ENCODE measurements around the gene CENPL. TPM values are rescaled to one million over a fixed set of nuclear protein-coding genes. Genes with fewer than 3 reads are reported as not detected.

CENPL gene
- total RNA-seq, 4 donors from 2014 or later = 3.2 to 8.5 (median 5.6) TPM

DNA sequence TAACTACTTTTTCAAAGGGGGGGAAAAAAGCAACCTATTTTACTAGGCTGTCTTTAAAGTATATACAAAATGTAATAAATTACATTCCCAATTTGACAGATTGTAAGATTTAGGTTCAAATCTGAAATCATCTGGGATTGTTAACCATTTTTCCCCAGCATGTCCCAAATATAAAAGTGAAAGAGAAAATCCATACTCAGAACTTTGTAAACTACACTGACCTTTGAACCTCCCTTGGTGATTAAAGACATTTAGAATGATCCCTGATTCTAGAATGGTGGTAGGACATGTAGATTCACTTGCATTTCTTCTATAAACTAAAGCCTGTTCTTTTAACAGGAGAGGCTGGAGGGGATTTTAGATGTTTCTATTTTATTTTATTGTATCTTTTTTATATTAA is 70.9 kb downstream of the CENPL start:
- H3K36me3 ChIP-seq = peaks cover 67% of the 10 kb centered on the region
- DNase-seq (ENCODE audit: low spot score in 2 of 2) = no peak
- H3K9me3 ChIP-seq = no peaks in the 10 kb centered on the region
- no peak overlapping the region for H3K27ac ChIP-seq
- no peaks in the 10 kb centered on the region for H3K27me3 ChIP-seq
- H3K4me1 ChIP-seq = no peaks in the 10 kb centered on the region
- H3K4me3 ChIP-seq = no peak overlapping the region
- TF ChIP-seq POLR2A (IDR thresholded peaks at IDR 0.05) (no peak), EP300 (IDR thresholded peaks at IDR 0.05) (no peak), CTCF (IDR thresholded peaks at IDR 0.05) (no peak), POLR2AphosphoS5 (IDR thresholded peaks at IDR 0.05) (no peak)

Other genes with a start within 250 kb of the CENPL start
- gene SLC9C2, start 221.8 kb downstream of the CENPL start, total RNA-seq = not detected
- gene TEX50, start 189.5 kb downstream of the CENPL start, total RNA-seq = not detected
- not detected for gene ANKRD45, start 155.0 kb downstream of the CENPL start, total RNA-seq
- 10 to 100 TPM; 26.3 to 34.2 (median 29.4) TPM for gene KLHL20, start 109.9 kb downstream of the CENPL start, total RNA-seq
- gene DARS2, start 210 bp downstream of the CENPL start, total RNA-seq = 10 to 100 TPM in 1 of 4 donors, 1 to 10 TPM in 3; 7.1 to 13.7 (median 9.4) TPM
- 100 to 1,000 TPM; 344 to 508 (median 411) TPM for gene GAS5, start 43.1 kb upstream of the CENPL start, total RNA-seq
- 10 to 100 TPM in 2 of 4 donors, 1 to 10 TPM in 2; 6.1 to 20.7 (median 9.3) TPM for gene ZBTB37, start 43.5 kb upstream of the CENPL start, total RNA-seq
- 1 to 10 TPM in 1 of 4 donors, under 1 TPM in 1, not detected in 2; 0.31 to 2.3 TPM for gene SERPINC1, start 92.4 kb upstream of the CENPL start, total RNA-seq
- gene RC3H1, start 197.5 kb upstream of the CENPL start, total RNA-seq = 10 to 100 TPM; 33.6 to 70.9 (median 52.3) TPM

All from suprapubic skin (tissue), 4 donors.